Liver (tissue), 9 donors: ENCODE measurements around the gene BMS1. TPM values are rescaled to one million over a fixed set of nuclear protein-coding genes. Genes with fewer than 3 reads are reported as not detected.
"Not testable (repeated sequence)": the region's sequence is repeated elsewhere in the genome, so short reads cannot be mapped to it uniquely, and the experiment has no call there.

ENCODE experiments used
- DNase-seq: peaks from one replicate; pipeline ENCODE4 v3.0.0-alpha.2; 2017; ENCODE audit warnings: low spot score
- H3K27ac ChIP-seq, 2 donors: one replicate each; pipeline ENCODE4 v1.7.0; 2013; ENCODE audit warnings: inconsistent platforms in 2 of 2, low read length in 2 of 2, control low read depth in 1 of 2, low read depth in 1 of 2, mild to moderate bottlenecking in 1 of 2
- H3K27me3 ChIP-seq, 4 donors: one replicate each; pipeline versions ENCODE4 v1.6.1 to v1.7.0; 2013; ENCODE audit warnings: low read length in 3 of 4, inconsistent platforms in 1 of 4, mild to moderate bottlenecking in 1 of 4, moderate library complexity in 1 of 4; ENCODE audit not compliant: control insufficient read depth in 4 of 4, insufficient read depth in 4 of 4
- H3K36me3 ChIP-seq, 4 donors: one replicate each; pipeline versions ENCODE4 v1.6.1 to v1.7.0; 2013; ENCODE audit warnings: low read length in 3 of 4, mild to moderate bottlenecking in 3 of 4, low read depth in 1 of 4, moderate library complexity in 1 of 4; ENCODE audit not compliant: control insufficient read depth in 4 of 4, insufficient read depth in 3 of 4
- H3K4me1 ChIP-seq, 4 donors: one replicate each; pipeline versions ENCODE4 v1.6.1 to v1.7.0; 2013; ENCODE audit warnings: low read length in 3 of 4, mild to moderate bottlenecking in 3 of 4, moderate library complexity in 1 of 4; ENCODE audit not compliant: control insufficient read depth in 4 of 4, insufficient read depth in 4 of 4
- H3K4me3 ChIP-seq, 3 donors: one replicate each; pipeline versions ENCODE4 v1.6.1 to v1.7.0; 2013; ENCODE audit warnings: low read length in 3 of 3, control low read depth in 1 of 3, low read depth in 1 of 3, mild to moderate bottlenecking in 1 of 3
- H3K9ac ChIP-seq, 2 donors: one replicate each; pipeline ENCODE4 v1.7.0; 2013; ENCODE audit warnings: low read length in 2 of 2, mild to moderate bottlenecking in 2 of 2, moderate library complexity in 2 of 2, control low read depth in 1 of 2, low read depth in 1 of 2
- H3K9me3 ChIP-seq, 4 donors: one replicate each; pipeline versions ENCODE4 v1.6.1 to v1.7.0; 2013; ENCODE audit warnings: low read length in 3 of 4; ENCODE audit not compliant: control insufficient read depth in 4 of 4
- ATF3 ChIP-seq: IDR thresholded peaks from 2 replicates; pipeline ENCODE4 v1.6.1; 2016; ENCODE audit warnings: antibody characterized with exemption
- CTCF ChIP-seq: fragments of 150-350 bp; IDR thresholded peaks from 2 replicates; pipeline ENCODE4 v1.5.1; 2017; ENCODE audit warnings: improper control_type of control experiment, low read depth, low read length; ENCODE audit not compliant: missing input control
- EGR1 ChIP-seq, 2 donors: IDR thresholded peaks; 2 replicates each; pipeline ENCODE4 v1.6.1; 2016 to 2018; ENCODE audit warnings: antibody characterized with exemption in 2 of 2, low read depth in 2 of 2
- FOXA1 ChIP-seq: IDR thresholded peaks from 2 replicates; pipeline ENCODE4 v1.6.1; 2016; ENCODE audit warnings: antibody characterized with exemption
- FOXA2 ChIP-seq: IDR thresholded peaks from 2 replicates; pipeline ENCODE4 v1.6.1; 2016; ENCODE audit warnings: antibody characterized with exemption
- GABPA ChIP-seq, 2 donors: IDR thresholded peaks in 1 of 2; conservative IDR thresholded peaks in 1 of 2; 2 replicates each; pipeline ENCODE4 v1.6.1; 2016; ENCODE audit warnings: antibody characterized with exemption in 2 of 2, mild to moderate bottlenecking in 1 of 2, moderate library complexity in 1 of 2
- HNF4A ChIP-seq, 2 donors: conservative IDR thresholded peaks; 2 replicates each; pipeline ENCODE4 v1.6.1; 2016; ENCODE audit warnings: antibody characterized with exemption in 2 of 2, mild to moderate bottlenecking in 2 of 2
- HNF4G ChIP-seq: IDR thresholded peaks from 2 replicates; pipeline ENCODE4 v1.6.1; 2016; ENCODE audit warnings: antibody characterized with exemption
- JUND ChIP-seq, 2 donors: IDR thresholded peaks; 2 replicates each; pipeline ENCODE4 v1.6.1; 2016; ENCODE audit warnings: antibody characterized with exemption in 2 of 2
- MAX ChIP-seq: IDR thresholded peaks from 2 replicates; pipeline ENCODE4 v1.6.1; 2016; ENCODE audit warnings: antibody characterized with exemption
- NR2F2 ChIP-seq: IDR thresholded peaks from 2 replicates; pipeline ENCODE4 v1.6.1; 2016; ENCODE audit warnings: antibody characterized with exemption
- RAD21 ChIP-seq, 2 donors: IDR thresholded peaks; 2 replicates each; pipeline ENCODE4 v1.6.1; 2016; ENCODE audit warnings: antibody characterized with exemption in 2 of 2, mild to moderate bottlenecking in 2 of 2
- REST ChIP-seq: IDR thresholded peaks from 2 replicates; pipeline ENCODE4 v1.6.1; 2016; ENCODE audit warnings: antibody characterized with exemption, mild to moderate bottlenecking
- RXRA ChIP-seq, 2 donors: IDR thresholded peaks; 2 replicates each; pipeline ENCODE4 v1.6.1; 2017 to 2018; ENCODE audit warnings: antibody characterized with exemption in 2 of 2, mild to moderate bottlenecking in 1 of 2
- SP1 ChIP-seq: IDR thresholded peaks from 2 replicates; pipeline ENCODE4 v1.6.1; 2018; ENCODE audit warnings: antibody characterized with exemption, mild to moderate bottlenecking
- TAF1 ChIP-seq: conservative IDR thresholded peaks from 2 replicates; pipeline ENCODE4 v1.6.1; 2016; ENCODE audit warnings: antibody characterized with exemption, mild to moderate bottlenecking
- YY1 ChIP-seq: IDR thresholded peaks from 2 replicates; pipeline ENCODE4 v1.6.1; 2016; ENCODE audit warnings: antibody characterized with exemption, mild to moderate bottlenecking
- ZBTB33 ChIP-seq: IDR thresholded peaks from 2 replicates; pipeline ENCODE4 v1.6.1; 2016; ENCODE audit warnings: antibody characterized with exemption
- WGBS: extraction: QIAGEN DNeasy Blood & Tissue Kit; methylation state at CpG from one replicate; pipeline ENCODE4 v1.1.7; 2013; 5-methylcytosine and 5-hydroxymethylcytosine counted together
- polyA plus RNA-seq, 2 donors: library from polyadenylated mRNA; stranded (reverse) in 1 of 2; unstranded in 1 of 2; fragments of 200-250 nt in 1 of 2; fragments of >200 nt in 1 of 2; fragmentation: Nextera tagmentation in 1 of 2; extraction: Ambion mirVana in 1 of 2; gene quantifications; one replicate each; pipeline versions ENCODE4 v1.2.1 to v1.2.3, GENCODE V29; 2013 to 2015
- total RNA-seq, 2 donors: library from RNA; depleted of rRNA; stranded (reverse); fragments of >200 nt; gene quantifications; one replicate each; pipeline ENCODE4 v1.2.3, GENCODE V29; 2014
- donor health status: healthy.
- donor health status: healthy.
- donor health status: healthy.
- donor health status: healthy.
- donor health status: healthy.

The BMS1 gene
- total and polyA plus RNA-seq, 4 donors = 3.6 to 10.4 (median 5.2) TPM

GRCh38 chr10:42738679-42739078 lies 43.9 kb upstream of the BMS1 start (continued):
- TF ChIP-seq REST = no peak
- TF ChIP-seq HNF4A (conservative IDR thresholded peaks at IDR 0.05) = no peak

GRCh38 chr10:42741536-42741935 lies 41.1 kb upstream of the BMS1 start:
- WGBS = 87% methylated on average over 7 of the region's 7 CpGs
- not testable (repeated sequence) for H3K27ac ChIP-seq, H3K4me1 ChIP-seq, H3K4me3 ChIP-seq, H3K36me3 ChIP-seq, H3K9ac ChIP-seq, DNase-seq, H3K27me3 ChIP-seq, H3K9me3 ChIP-seq

GRCh38 chr10:42743697-42744096 lies 38.9 kb upstream of the BMS1 start:
- TF ChIP-seq TAF1 = no peak
- TF ChIP-seq GABPA (IDR thresholded peaks at IDR 0.05 in 1 of 2, conservative IDR thresholded peaks at IDR 0.05 in 1 of 2) = no peak
- TF ChIP-seq CTCF = no peak
- no peak for TF ChIP-seq ZBTB33
- TF ChIP-seq HNF4A (conservative IDR thresholded peaks at IDR 0.05) = no peak
- TF ChIP-seq FOXA2 = no peak
- TF ChIP-seq EGR1 (IDR thresholded peaks at IDR 0.05; ENCODE audit: low read depth in 2 of 2) = no peak
- no peak for TF ChIP-seq NR2F2
- no peak for TF ChIP-seq RAD21 (IDR thresholded peaks at IDR 0.05)
- TF ChIP-seq ATF3 = no peak
- TF ChIP-seq JUND (IDR thresholded peaks at IDR 0.05) = no peak
- TF ChIP-seq SP1 = no peak
- no peak for TF ChIP-seq RXRA (IDR thresholded peaks at IDR 0.05)
- no peak for TF ChIP-seq YY1
- TF ChIP-seq FOXA1 = no peak
- TF ChIP-seq HNF4G = no peak
- TF ChIP-seq REST = no peak
- no peak for TF ChIP-seq MAX
- Histone ChIP-seq H3K9me3 (peaks cover 1 to 3% (median 3%) of the 10 kb centered on the region in 4 donors), H3K9ac (no peak overlapping the region), H3K27me3 (peaks cover 0 to 2% (median 0%) of the 10 kb centered on the region in 4 donors), H3K4me1 (no peaks in the 10 kb centered on the region), H3K4me3 (no peak overlapping the region), H3K27ac (no peak overlapping the region), H3K36me3 (no peaks in the 10 kb centered on the region)
- no peak for DNase-seq
- 70% methylated on average over 3 of the region's 3 CpGs for WGBS
